ENCODE data around the gene PPARD.

- TF ChIP-seq POLR2AphosphoS5 (IDR thresholded peaks at IDR 0.05; ENCODE audit: low read depth, low read length) = no peak
- TF ChIP-seq, protein P1, sequence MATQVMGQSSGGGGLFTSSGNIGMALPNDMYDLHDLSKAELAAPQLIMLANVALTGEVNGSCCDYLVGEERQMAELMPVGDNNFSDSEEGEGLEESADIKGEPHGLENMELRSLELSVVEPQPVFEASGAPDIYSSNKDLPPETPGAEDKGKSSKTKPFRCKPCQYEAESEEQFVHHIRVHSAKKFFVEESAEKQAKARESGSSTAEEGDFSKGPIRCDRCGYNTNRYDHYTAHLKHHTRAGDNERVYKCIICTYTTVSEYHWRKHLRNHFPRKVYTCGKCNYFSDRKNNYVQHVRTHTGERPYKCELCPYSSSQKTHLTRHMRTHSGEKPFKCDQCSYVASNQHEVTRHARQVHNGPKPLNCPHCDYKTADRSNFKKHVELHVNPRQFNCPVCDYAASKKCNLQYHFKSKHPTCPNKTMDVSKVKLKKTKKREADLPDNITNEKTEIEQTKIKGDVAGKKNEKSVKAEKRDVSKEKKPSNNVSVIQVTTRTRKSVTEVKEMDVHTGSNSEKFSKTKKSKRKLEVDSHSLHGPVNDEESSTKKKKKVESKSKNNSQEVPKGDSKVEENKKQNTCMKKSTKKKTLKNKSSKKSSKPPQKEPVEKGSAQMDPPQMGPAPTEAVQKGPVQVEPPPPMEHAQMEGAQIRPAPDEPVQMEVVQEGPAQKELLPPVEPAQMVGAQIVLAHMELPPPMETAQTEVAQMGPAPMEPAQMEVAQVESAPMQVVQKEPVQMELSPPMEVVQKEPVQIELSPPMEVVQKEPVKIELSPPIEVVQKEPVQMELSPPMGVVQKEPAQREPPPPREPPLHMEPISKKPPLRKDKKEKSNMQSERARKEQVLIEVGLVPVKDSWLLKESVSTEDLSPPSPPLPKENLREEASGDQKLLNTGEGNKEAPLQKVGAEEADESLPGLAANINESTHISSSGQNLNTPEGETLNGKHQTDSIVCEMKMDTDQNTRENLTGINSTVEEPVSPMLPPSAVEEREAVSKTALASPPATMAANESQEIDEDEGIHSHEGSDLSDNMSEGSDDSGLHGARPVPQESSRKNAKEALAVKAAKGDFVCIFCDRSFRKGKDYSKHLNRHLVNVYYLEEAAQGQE (IDR thresholded peaks at IDR 0.05; ENCODE audit: insufficient read depth in 1 of 2, low read depth in 2 of 2, low read length in 2 of 2) = no peak
Measured at GRCh38 chr6:35419961-35420360, 77.6 kb downstream of the PPARD start.

Data from PFSK-1 (cell line).